Stimulated activated CD4-positive, alpha-beta T cell treated with anti-CD3 and anti-CD28 coated beads, Interleukin-1b, Interleukin-23, amount 100 ng/mL, for 48 hours (primary cell): ENCODE results near the gene NT5DC4.
A peak's percentile ranks its signal among the peaks of the same experiment; 100 is the strongest.

Source experiments
- DNase-seq: peaks from one replicate; pipeline ENCODE4 v3.0.0-alpha.2; 2020

NT5DC4 gene

GRCh38 chr2:112724591-112725525 is 4.0 kb downstream of the NT5DC4 start:
- DNase-seq = no peak

- no peak for DNase-seq
Observed at GRCh38 chr2:112725545-112726457, 5.0 kb downstream of the NT5DC4 start.

- peak; percentile 89 for DNase-seq
Observed at GRCh38 chr2:112726487-112727190, 5.8 kb downstream of the NT5DC4 start.

GRCh38 chr2:112727276-112728028 is 6.6 kb downstream of the NT5DC4 start:
- no peak for DNase-seq

- no peak for DNase-seq
Observed at GRCh38 chr2:112728029-112728362, 7.2 kb downstream of the NT5DC4 start.

GRCh38 chr2:112728378-112729175 is 7.8 kb downstream of the NT5DC4 start:
- DNase-seq = no peak

- DNase-seq = no peak
Observed at GRCh38 chr2:112730216-112730615, 9.4 kb downstream of the NT5DC4 start.

- DNase-seq = no peak
Observed at GRCh38 chr2:112730791-112731190, 10.0 kb downstream of the NT5DC4 start.

- DNase-seq = no peak
Observed at GRCh38 chr2:112731479-112731878, 10.7 kb downstream of the NT5DC4 start.

- no peak for DNase-seq
Observed at GRCh38 chr2:112733456-112733855, 12.6 kb downstream of the NT5DC4 start.

- DNase-seq = no peak
Observed at GRCh38 chr2:112733871-112734270, 13.1 kb downstream of the NT5DC4 start.

GRCh38 chr2:112737542-112738232 is 16.9 kb downstream of the NT5DC4 start:
- DNase-seq = no peak

GRCh38 chr2:112740527-112740926 is 19.7 kb downstream of the NT5DC4 start:
- no peak for DNase-seq

- DNase-seq = peak; percentile 76
Observed at GRCh38 chr2:112749755-112750559, 29.1 kb downstream of the NT5DC4 start.

GRCh38 chr2:112750560-112750843 is 29.7 kb downstream of the NT5DC4 start:
- no peak for DNase-seq

GRCh38 chr2:112751451-112752197 is 30.8 kb downstream of the NT5DC4 start:
- no peak for DNase-seq

GRCh38 chr2:112752667-112753066 is 31.8 kb downstream of the NT5DC4 start:
- DNase-seq = no peak

GRCh38 chr2:112754564-112754963 is 33.7 kb downstream of the NT5DC4 start:
- DNase-seq = no peak

- DNase-seq = no peak
Observed at GRCh38 chr2:112755444-112755843, 34.6 kb downstream of the NT5DC4 start.
